ENCODE measurements around the gene SKIC2.
"Not testable (repeated sequence)": the region's sequence is repeated elsewhere in the genome, so short reads cannot be mapped to it uniquely, and the experiment has no call there.

- not testable (repeated sequence) for TF ChIP-seq TAF1, POLR2AphosphoS5 (IDR thresholded peaks at IDR 0.05; ENCODE audit: low read depth, low read length)
Observed at GRCh38 chr6:31909298-31909697, 49.7 kb upstream of the SKIC2 start.

Data from GM12891 (cell line).